GM12801 (cell line): ENCODE results near the gene PPP2R2C.

Source experiments
- CTCF ChIP-seq: IDR thresholded peaks from one replicate; pipeline ENCODE4 v1.5.1; 2011; ENCODE audit warnings: control low read depth; ENCODE audit not compliant: insufficient read length; ENCODE audit errors: extremely low read depth

Gene PPP2R2C

DNA sequence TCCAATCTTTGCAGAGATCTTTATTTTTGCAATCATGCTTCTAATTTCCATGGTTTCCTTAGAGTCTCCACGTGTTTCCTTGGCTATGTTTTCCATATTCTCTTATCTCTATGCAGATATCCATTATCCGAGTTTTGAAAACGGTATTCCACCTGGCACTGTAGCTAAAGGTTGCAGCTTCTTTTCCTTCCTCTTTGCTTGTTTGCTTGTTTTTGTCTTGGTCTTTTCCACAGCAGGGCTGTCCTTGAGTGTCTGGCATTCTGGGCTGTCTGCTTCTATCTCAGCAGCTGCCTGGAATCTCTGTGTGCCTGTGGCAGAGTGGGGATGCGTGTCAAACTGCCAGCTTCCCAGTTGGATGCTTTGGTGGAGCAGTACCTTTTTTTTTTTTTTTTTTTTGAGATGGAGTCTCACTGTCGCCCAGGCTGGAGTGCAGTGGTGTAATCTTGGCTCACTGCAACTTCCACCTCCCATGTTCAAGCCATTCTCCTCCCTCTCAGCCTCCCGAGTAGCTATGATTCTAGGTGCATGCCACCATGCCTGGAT, 155.9 kb downstream of the PPP2R2C start:
- TF ChIP-seq CTCF = no peak

DNA sequence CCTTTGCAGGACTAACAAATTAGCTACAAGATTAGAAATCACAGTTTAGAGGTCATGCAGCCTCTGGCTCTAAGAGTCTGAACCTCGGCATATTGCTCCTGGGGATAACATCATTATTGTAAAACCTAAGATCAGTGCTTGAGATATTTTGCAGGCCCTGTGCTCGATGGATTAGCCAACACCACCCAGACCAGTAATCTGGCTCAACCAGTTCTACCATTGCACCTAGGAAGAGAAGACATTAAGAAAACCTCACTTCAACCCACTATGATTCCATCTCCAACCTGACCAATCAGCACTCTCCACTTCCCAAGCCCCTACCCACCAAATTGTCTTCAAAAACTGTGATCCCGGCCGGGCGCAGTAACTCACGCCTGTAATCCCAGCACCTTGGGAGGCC, 159.2 kb downstream of the PPP2R2C start:
- TF ChIP-seq CTCF = no peak

DNA sequence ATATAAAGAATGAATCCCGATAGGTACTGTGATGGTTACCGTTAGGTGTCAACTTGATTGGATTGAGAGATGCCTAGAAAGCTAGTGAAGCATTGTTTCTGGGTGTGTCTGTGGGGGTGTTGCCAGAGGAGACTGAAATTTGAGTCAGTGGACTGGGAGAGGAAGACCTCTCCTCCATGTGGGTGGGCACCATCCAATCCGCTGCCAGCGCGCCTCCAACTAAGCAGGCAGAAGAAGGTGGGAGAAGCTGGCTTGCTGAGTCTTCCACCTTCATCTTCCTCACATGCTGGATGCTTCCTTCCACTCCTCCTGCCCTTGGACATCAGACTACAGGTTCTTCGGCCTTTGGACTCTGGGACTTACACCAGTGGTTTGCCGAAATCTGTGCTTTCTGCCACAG, 162.6 kb downstream of the PPP2R2C start:
- TF ChIP-seq CTCF = no peak

- no peak for TF ChIP-seq CTCF
These were observed 163.3 kb downstream of the PPP2R2C start for GRCh38 chr4:6308899-6309643.

DNA sequence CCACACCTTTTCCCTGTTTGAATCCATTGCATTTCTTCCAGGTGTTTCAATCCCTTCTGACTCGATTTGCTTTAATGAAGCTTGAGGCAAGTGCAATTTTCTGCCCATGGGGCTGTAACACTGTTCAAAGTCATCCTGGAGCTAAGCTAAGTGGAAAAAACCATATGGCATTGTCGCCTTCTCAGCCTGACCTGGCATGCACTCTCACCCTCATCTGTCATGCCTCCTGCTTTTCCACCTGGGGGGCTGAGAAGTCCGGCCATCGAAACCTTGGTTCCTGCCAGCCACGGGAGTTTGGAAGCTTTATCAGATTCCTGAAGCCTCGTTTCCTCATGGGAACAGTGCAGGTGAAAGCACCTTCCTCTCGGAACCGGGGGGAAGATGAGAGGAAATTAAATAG, 164.5 kb downstream of the PPP2R2C start:
- no peak for TF ChIP-seq CTCF

DNA sequence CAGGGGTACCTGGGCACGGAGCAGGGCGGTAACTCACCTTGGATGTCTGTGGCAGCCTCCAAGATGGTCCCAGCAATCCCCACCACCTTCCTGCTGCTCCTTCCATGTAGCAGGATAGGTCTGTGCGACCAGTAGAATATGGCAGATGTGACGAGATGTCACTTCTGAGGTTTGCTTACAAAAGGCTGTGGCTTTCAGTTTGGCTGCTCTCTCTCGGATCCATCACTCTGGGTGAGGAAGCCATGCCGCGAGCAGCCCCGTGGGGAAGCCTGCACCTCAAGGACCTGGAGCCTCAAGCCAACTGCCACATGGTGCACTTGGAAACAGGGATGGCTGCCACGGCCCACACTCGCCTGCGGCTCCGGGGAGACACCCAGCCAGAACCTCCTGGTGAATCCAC, 165.2 kb downstream of the PPP2R2C start:
- TF ChIP-seq CTCF = no peak

DNA sequence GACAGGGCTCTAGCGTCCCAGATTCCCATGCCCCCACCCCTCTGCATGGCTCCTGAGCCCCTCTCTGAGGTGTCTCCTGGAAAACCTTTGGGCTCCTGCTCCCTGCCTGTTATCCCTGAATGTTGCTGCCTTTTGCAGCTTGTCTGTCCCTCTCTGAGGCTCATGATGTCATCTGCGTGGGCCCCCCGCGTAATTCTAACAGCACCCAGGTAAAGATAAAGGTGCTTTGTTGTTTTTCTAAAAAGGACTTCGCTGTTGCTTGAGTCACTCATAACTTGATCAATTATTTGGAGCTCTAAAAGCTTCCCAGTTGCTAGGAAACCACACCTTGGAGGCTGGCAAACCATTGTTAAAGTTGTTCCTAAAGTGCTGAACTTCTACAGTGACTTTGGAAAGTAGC, 166.1 kb downstream of the PPP2R2C start:
- no peak for TF ChIP-seq CTCF
